Peyer's patch (tissue), 4 donors: Measurements from ENCODE around the gene MTUS2. TPM values are rescaled to one million over a fixed set of nuclear protein-coding genes. Genes with fewer than 3 reads are reported as not detected.
"Not testable (repeated sequence)": the region's sequence is repeated elsewhere in the genome, so short reads cannot be mapped to it uniquely, and the experiment has no call there.

Experiments used
- DNase-seq, 3 donors: peaks; one replicate each; pipeline ENCODE4 v3.0.0-alpha.2; 2017 to 2019
- H3K27ac ChIP-seq, 4 donors: fragments of 200-600 bp; sonication (generic); one replicate each; pipeline ENCODE4 v1.5.1; 2016 to 2019
- H3K27me3 ChIP-seq, 2 donors: fragments of 200-600 bp; sonication (generic); one replicate each; pipeline ENCODE4 v1.5.1; 2019
- H3K36me3 ChIP-seq, 3 donors: fragments of 200-600 bp; sonication (generic); one replicate each; pipeline ENCODE4 v1.5.1; 2016 to 2019
- H3K4me1 ChIP-seq, 4 donors: fragments of 200-600 bp; sonication (generic); one replicate each; pipeline ENCODE4 v1.5.1; 2016 to 2019
- H3K4me3 ChIP-seq, 4 donors: fragments of 200-600 bp; sonication (generic); 1 replicate in 3 of 4; 2 replicates in 1 of 4; pipeline ENCODE4 v1.5.1; 2016 to 2019; ENCODE audit warnings: mild to moderate bottlenecking in 1 of 4
- H3K9me3 ChIP-seq, 4 donors: fragments of 200-600 bp; sonication (generic); one replicate each; pipeline ENCODE4 v1.5.1; 2016 to 2019; ENCODE audit warnings: mild to moderate bottlenecking in 1 of 4
- CTCF ChIP-seq, 6 experiments: fragments of 450-650 bp in 4 of 6; fragments of 200-600 bp in 2 of 6; sonication (generic) in 1 of 6; IDR thresholded peaks; one replicate each; pipeline ENCODE4 v1.5.1; 2017 to 2019; ENCODE audit warnings: antibody characterized with exemption in 6 of 6, mild to moderate bottlenecking in 3 of 6, moderate library complexity in 1 of 6
- POLR2A ChIP-seq, 2 donors: fragments of 450-650 bp; IDR thresholded peaks; one replicate each; pipeline ENCODE4 v1.5.1; 2017; ENCODE audit warnings: antibody characterized with exemption in 2 of 2, mild to moderate bottlenecking in 2 of 2, moderate library complexity in 2 of 2
- total RNA-seq, 4 donors: library from RNA; depleted of rRNA; stranded (reverse); fragments of >200 nt; gene quantifications; one replicate each; pipeline ENCODE4 v1.1.0, GENCODE V29; 2016

The MTUS2 gene
- total RNA-seq, 4 donors from 2014 or later = 0.13 to 0.28 (median 0.18) TPM; not detected in 1

GRCh38 chr13:29339386-29340272, 519.5 kb downstream of the MTUS2 start:
- H3K9me3 ChIP-seq = no peaks in the 10 kb centered on the region
- TF ChIP-seq POLR2A (IDR thresholded peaks at IDR 0.05) (no peak), CTCF (IDR thresholded peaks at IDR 0.05) (no peak)
- H3K4me3 ChIP-seq = no peak overlapping the region

DNA sequence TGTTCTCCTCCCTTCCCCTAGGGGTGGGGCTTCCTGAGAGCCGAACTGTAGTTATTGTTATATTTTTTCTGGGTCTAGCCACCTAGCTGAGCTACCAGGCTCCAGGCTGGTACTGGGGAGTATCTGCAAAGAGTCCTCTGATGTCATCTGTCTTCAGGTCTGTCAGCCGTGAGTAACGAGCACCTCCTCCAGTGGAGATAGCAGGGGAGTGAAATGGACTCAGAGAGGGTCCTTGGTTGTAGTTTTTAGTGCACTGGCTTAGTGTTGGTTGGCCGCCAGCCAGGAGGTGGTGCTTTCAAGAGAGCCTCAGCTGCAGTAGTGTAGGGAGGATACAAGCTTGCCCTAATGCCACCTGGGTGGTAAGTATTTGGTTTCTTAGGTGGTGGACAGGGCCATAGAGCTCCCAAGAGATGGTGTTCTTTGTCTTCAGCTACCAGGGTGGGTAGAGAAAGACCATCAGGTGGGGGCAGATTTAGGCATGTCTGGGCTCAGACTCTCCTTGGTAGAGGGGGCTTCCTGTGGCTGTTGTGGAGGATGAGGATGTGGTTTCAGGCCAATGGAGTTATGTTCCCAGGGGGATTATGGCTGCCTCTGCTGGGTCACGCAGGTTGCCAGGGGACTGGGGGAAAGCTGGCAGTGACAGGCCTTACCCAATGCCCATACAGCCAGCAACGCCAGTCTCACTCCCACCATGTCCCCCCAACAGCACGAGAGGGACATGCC, 525.9 kb downstream of the MTUS2 start:
- H3K9me3 ChIP-seq, DNase-seq, H3K27ac ChIP-seq, H3K4me3 ChIP-seq, H3K36me3 ChIP-seq, H3K4me1 ChIP-seq, H3K27me3 ChIP-seq: not testable (repeated sequence)

More at GRCh38 chr13:29339386-29340272, 519.5 kb downstream of the MTUS2 start:
- H3K27ac ChIP-seq = no peak overlapping the region
- no peaks in the 10 kb centered on the region for H3K36me3 ChIP-seq
- no peaks in the 10 kb centered on the region for H3K4me1 ChIP-seq
- no peak for DNase-seq
- no peaks in the 10 kb centered on the region for H3K27me3 ChIP-seq

- no peaks in the 10 kb centered on the region for H3K27me3 ChIP-seq
- DNase-seq = no peak
- H3K27ac ChIP-seq = no peak overlapping the region
- no peaks in the 10 kb centered on the region for H3K4me1 ChIP-seq
- H3K4me3 ChIP-seq = no peak overlapping the region
- H3K9me3 ChIP-seq = no peaks in the 10 kb centered on the region
- no peak for TF ChIP-seq POLR2A (IDR thresholded peaks at IDR 0.05)
- TF ChIP-seq CTCF (IDR thresholded peaks at IDR 0.05) = no peak
- H3K36me3 ChIP-seq = no peaks in the 10 kb centered on the region
These were observed 534.9 kb downstream of the MTUS2 start for GRCh38 chr13:29355029-29355428.

DNA sequence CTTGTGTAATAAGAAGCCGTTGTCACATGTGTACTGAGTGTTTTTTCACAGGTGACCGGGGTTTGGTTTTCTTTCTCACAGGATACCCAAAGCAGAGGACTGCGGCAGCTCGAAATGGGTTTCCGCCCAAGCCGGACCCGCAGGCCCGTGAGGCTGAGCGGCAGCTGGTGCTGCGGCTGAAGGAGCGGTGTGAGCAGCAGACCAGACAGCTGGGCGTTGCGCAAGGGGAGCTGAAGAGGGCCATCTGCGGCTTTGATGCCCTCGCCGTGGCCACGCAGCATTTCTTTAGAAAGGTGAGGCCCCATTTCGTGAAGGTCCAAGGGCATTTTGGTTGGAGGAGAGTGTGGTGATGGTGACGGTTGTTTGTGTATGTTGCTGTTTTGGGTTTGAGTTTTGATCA, 539.0 kb downstream of the MTUS2 start:
- H3K4me3 ChIP-seq = no peak overlapping the region
- no peaks in the 10 kb centered on the region for H3K27me3 ChIP-seq
- H3K4me1 ChIP-seq = no peaks in the 10 kb centered on the region
- H3K9me3 ChIP-seq = no peaks in the 10 kb centered on the region
- DNase-seq = no peak
- H3K27ac ChIP-seq = no peak overlapping the region
- TF ChIP-seq CTCF (IDR thresholded peaks at IDR 0.05) = no peak
- no peak for TF ChIP-seq POLR2A (IDR thresholded peaks at IDR 0.05)
- H3K36me3 ChIP-seq = no peaks in the 10 kb centered on the region

GRCh38 chr13:29361716-29362115, 541.6 kb downstream of the MTUS2 start:
- no peak for DNase-seq
- Histone ChIP-seq H3K27ac (no peak overlapping the region), H3K27me3 (no peaks in the 10 kb centered on the region), H3K4me1 (no peaks in the 10 kb centered on the region), H3K4me3 (no peak overlapping the region), H3K9me3 (no peaks in the 10 kb centered on the region), H3K36me3 (no peaks in the 10 kb centered on the region)
- TF ChIP-seq CTCF (IDR thresholded peaks at IDR 0.05) = no peak
- TF ChIP-seq POLR2A (IDR thresholded peaks at IDR 0.05) = no peak
